Stimulated activated CD4-positive, alpha-beta T cell treated with anti-CD3 and anti-CD28 coated beads, Interleukin-1b, Interleukin-23, amount 100 ng/mL, for 48 hours (primary cell): ENCODE measurements around the gene CLSTN2.

Experiments
- DNase-seq: peaks from one replicate; pipeline ENCODE4 v3.0.0-alpha.2; 2020

The CLSTN2 gene

GRCh38 chr3:140196970-140197369 is 262.0 kb downstream of the CLSTN2 start:
- DNase-seq = no peak

GRCh38 chr3:140198242-140198641 is 263.3 kb downstream of the CLSTN2 start:
- DNase-seq = no peak

GRCh38 chr3:140199008-140199407 is 264.0 kb downstream of the CLSTN2 start:
- DNase-seq = no peak

- DNase-seq = no peak
Observed at GRCh38 chr3:140199743-140200142, 264.8 kb downstream of the CLSTN2 start.

GRCh38 chr3:140203510-140203909 is 268.5 kb downstream of the CLSTN2 start:
- DNase-seq = no peak

- no peak for DNase-seq
Observed at GRCh38 chr3:140204271-140204984, 269.4 kb downstream of the CLSTN2 start.

GRCh38 chr3:140205598-140205997 is 270.6 kb downstream of the CLSTN2 start:
- DNase-seq = no peak

GRCh38 chr3:140206196-140207040 is 271.4 kb downstream of the CLSTN2 start:
- no peak for DNase-seq

GRCh38 chr3:140207541-140207940 is 272.6 kb downstream of the CLSTN2 start:
- DNase-seq = no peak

GRCh38 chr3:140216249-140216648 is 281.3 kb downstream of the CLSTN2 start:
- DNase-seq = no peak

- DNase-seq = no peak
Observed at GRCh38 chr3:140219291-140219690, 284.3 kb downstream of the CLSTN2 start.

GRCh38 chr3:140219923-140220452 is 285.0 kb downstream of the CLSTN2 start:
- DNase-seq = no peak

GRCh38 chr3:140223197-140223596 is 288.2 kb downstream of the CLSTN2 start:
- no peak for DNase-seq

- no peak for DNase-seq
Observed at GRCh38 chr3:140223631-140224030, 288.6 kb downstream of the CLSTN2 start.

- DNase-seq = no peak
Observed at GRCh38 chr3:140224307-140224706, 289.3 kb downstream of the CLSTN2 start.

GRCh38 chr3:140225996-140226395 is 291.0 kb downstream of the CLSTN2 start:
- no peak for DNase-seq

- DNase-seq = no peak
Observed at GRCh38 chr3:140233702-140234101, 298.7 kb downstream of the CLSTN2 start.

- no peak for DNase-seq
Observed at GRCh38 chr3:140234256-140234655, 299.3 kb downstream of the CLSTN2 start.

- no peak for DNase-seq
Observed at GRCh38 chr3:140236836-140237501, 302.0 kb downstream of the CLSTN2 start.

- DNase-seq = no peak
Observed at GRCh38 chr3:140238646-140239314, 303.8 kb downstream of the CLSTN2 start.

- DNase-seq = no peak
Observed at GRCh38 chr3:140242818-140243276, 307.9 kb downstream of the CLSTN2 start.

GRCh38 chr3:140243575-140243974 is 308.6 kb downstream of the CLSTN2 start:
- DNase-seq = no peak

- no peak for DNase-seq
Observed at GRCh38 chr3:140244893-140245292, 309.9 kb downstream of the CLSTN2 start.
